Measurements from ENCODE around the gene RCN1. TPM values are rescaled to one million over a fixed set of nuclear protein-coding genes. Genes with fewer than 3 reads are reported as not detected.
A peak's percentile ranks its signal among the peaks of the same experiment; 100 is the strongest.

RCN1 gene
- total and polyA plus RNA-seq, 2 donors from 2014 or later: 82.0 to 85.0 TPM

DNA sequence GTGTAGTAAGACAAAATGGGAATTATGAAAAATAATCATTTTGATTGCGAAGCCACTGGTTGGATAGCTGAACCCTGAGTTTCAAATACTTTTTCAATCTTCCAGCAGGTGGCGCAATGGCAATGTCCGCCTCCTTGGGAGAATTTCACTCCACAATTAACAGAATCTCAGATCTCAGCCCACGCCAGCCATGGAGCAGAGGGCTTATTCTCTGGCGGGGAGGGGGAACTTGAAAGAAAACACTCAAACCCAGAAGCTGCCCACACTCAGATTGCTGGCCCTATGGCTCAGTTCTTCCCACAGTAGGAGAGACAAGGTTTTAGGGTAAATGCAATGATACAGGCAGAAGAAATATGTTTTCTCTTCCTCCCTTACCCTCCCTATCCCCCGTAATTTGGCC lies 38.7 kb upstream of the RCN1 start:
- Histone ChIP-seq H3K9ac (ENCODE audit: low read length in 3 of 3) (no peak overlapping the region), H3K4me3 (ENCODE audit: low read length in 3 of 3) (no peak overlapping the region), H3K9me3 (ENCODE audit: control insufficient read depth in 2 of 3, insufficient read depth in 1 of 3, low read length in 3 of 3) (no peaks in the 10 kb centered on the region), H3K4me1 (ENCODE audit: control insufficient read depth in 2 of 3, insufficient read depth in 2 of 3, low read depth in 1 of 3, low read length in 3 of 3) (no peaks in the 10 kb centered on the region), H3K27me3 (ENCODE audit: control insufficient read depth, insufficient read depth, low read length) (no peaks in the 10 kb centered on the region), H3K36me3 (ENCODE audit: control insufficient read depth in 2 of 3, insufficient read depth in 3 of 3, low read length in 3 of 3) (no peaks in the 10 kb centered on the region), H3K27ac (ENCODE audit: low read depth in 2 of 2, low read length in 2 of 2) (no peak overlapping the region)
- DNase-seq (peak; percentile 58 to 82 (median 63)), FAIRE-seq (peak; percentile 84)
- peak; percentile 79 for TF ChIP-seq CTCF (IDR thresholded peaks at IDR 0.05; ENCODE audit: borderline replicate concordance, extremely low read depth, insufficient read depth)
- intact Hi-C loops (cut with DNase I): loop anchor here (5.0 kb wide), 1 partner anchor 125 kb away; no protein-coding TSS in a partner anchor

DNA sequence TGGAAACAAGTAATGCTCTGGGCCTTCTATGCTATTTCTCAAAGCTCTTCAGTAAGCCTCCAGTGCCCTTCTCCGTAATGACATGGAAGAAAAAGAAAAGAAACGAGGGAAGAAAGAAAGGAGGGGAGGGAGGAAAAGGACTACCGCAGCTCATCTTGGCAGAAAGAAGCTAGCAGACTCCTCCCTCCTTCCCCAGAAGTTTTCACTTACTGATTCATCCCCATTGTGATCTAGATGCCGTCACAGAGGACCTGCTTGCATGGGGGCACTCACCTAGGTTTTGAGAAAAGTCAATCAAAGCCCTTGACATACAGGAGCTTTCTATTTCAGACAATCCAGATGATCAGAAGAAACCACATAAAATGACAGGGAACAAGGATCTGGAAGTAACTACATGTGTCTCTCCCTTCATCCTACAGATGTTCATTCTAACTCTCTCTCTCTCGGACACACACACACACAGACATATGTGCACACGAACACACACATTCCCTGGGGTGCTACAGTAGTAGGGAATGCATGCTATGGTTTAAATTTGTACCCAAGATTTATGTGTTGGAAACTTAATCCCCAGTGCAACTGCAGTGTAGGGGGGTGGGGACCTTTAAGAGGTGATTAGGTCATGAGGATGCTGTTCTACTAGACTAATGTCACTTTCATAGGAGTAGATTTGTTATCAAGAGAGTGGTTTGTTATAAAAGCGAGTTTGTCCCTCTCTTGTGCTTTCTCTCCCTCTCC lies 37.6 kb upstream of the RCN1 start:
- intact Hi-C loops (cut with DNase I): loop anchor here (5.0 kb wide), 1 partner anchor 124 kb away; no protein-coding TSS in a partner anchor
- Histone ChIP-seq H3K27me3 (ENCODE audit: control insufficient read depth, insufficient read depth, low read length) (no peaks in the 10 kb centered on the region), H3K36me3 (ENCODE audit: control insufficient read depth in 2 of 3, insufficient read depth in 3 of 3, low read length in 3 of 3) (no peaks in the 10 kb centered on the region), H3K9me3 (ENCODE audit: control insufficient read depth in 2 of 3, insufficient read depth in 1 of 3, low read length in 3 of 3) (no peaks in the 10 kb centered on the region), H3K4me1 (ENCODE audit: control insufficient read depth in 2 of 3, insufficient read depth in 2 of 3, low read depth in 1 of 3, low read length in 3 of 3) (no peaks in the 10 kb centered on the region), H3K27ac (ENCODE audit: low read depth in 2 of 2, low read length in 2 of 2) (no peak overlapping the region), H3K9ac (ENCODE audit: low read length in 3 of 3) (no peak overlapping the region), H3K4me3 (ENCODE audit: low read length in 3 of 3) (no peak overlapping the region)
- FAIRE-seq: no peak
- peak in 3 of 5 donors; percentile 18 to 44 (median 38) for DNase-seq
- no peak for TF ChIP-seq CTCF (IDR thresholded peaks at IDR 0.05; ENCODE audit: borderline replicate concordance, extremely low read depth, insufficient read depth)

- no peak for FAIRE-seq
- no peak for TF ChIP-seq CTCF (IDR thresholded peaks at IDR 0.05; ENCODE audit: borderline replicate concordance, extremely low read depth, insufficient read depth)
- H3K9me3 ChIP-seq (ENCODE audit: control insufficient read depth in 2 of 3, insufficient read depth in 1 of 3, low read length in 3 of 3): no peaks in the 10 kb centered on the region
- intact Hi-C loops (cut with DNase I): no loop called here
- no peak overlapping the region for H3K4me3 ChIP-seq (ENCODE audit: low read length in 3 of 3)
- DNase-seq: no peak
- no peaks in the 10 kb centered on the region for H3K4me1 ChIP-seq (ENCODE audit: control insufficient read depth in 2 of 3, insufficient read depth in 2 of 3, low read depth in 1 of 3, low read length in 3 of 3)
- H3K9ac ChIP-seq (ENCODE audit: low read length in 3 of 3): no peak overlapping the region
- no peaks in the 10 kb centered on the region for H3K36me3 ChIP-seq (ENCODE audit: control insufficient read depth in 2 of 3, insufficient read depth in 3 of 3, low read length in 3 of 3)
- no peaks in the 10 kb centered on the region for H3K27me3 ChIP-seq (ENCODE audit: control insufficient read depth, insufficient read depth, low read length)
- no peak overlapping the region for H3K27ac ChIP-seq (ENCODE audit: low read depth in 2 of 2, low read length in 2 of 2)
These were observed 35.0 kb upstream of the RCN1 start for GRCh38 chr11:32055861-32056260.

All from kidney (tissue), 14 donors.